Nephron progenitor cell (in vitro differentiated cells): ENCODE measurements around the gene TTC21A.

Experiments
- DNase-seq: peaks from one replicate; pipeline ENCODE4 v3.0.0; 2021
- H3K27ac Mint-ChIP-seq: 2 replicates; pipeline ENCODE4 v1.8.0; 2021; ENCODE audit warnings: mild to moderate bottlenecking, moderate library complexity, mixed read lengths
- H3K27me3 Mint-ChIP-seq: 2 replicates; pipeline ENCODE4 v1.8.0; 2021; ENCODE audit warnings: mild to moderate bottlenecking, low read depth, mixed read lengths; ENCODE audit not compliant: poor library complexity
- H3K36me3 Mint-ChIP-seq: 2 replicates; pipeline ENCODE4 v1.8.0; 2021; ENCODE audit warnings: low read depth, mixed read lengths
- H3K4me1 Mint-ChIP-seq: 2 replicates; pipeline ENCODE4 v1.8.0; 2021; ENCODE audit warnings: mixed read lengths
- H3K4me3 Mint-ChIP-seq: 2 replicates; pipeline ENCODE4 v1.8.0; 2021; ENCODE audit warnings: mild to moderate bottlenecking, moderate library complexity, mixed read lengths
- H3K9me3 Mint-ChIP-seq: 2 replicates; pipeline ENCODE4 v1.8.0; 2021; ENCODE audit warnings: mild to moderate bottlenecking, moderate library complexity, mixed read lengths
- TF ChIP-seq, protein P1 (sequence below): fragments of 200-600 bp; sonication (generic); IDR thresholded peaks from 2 replicates; pipeline ENCODE4 v1.5.0; 2021; ENCODE audit warnings: antibody characterized with exemption

TTC21A gene

DNA sequence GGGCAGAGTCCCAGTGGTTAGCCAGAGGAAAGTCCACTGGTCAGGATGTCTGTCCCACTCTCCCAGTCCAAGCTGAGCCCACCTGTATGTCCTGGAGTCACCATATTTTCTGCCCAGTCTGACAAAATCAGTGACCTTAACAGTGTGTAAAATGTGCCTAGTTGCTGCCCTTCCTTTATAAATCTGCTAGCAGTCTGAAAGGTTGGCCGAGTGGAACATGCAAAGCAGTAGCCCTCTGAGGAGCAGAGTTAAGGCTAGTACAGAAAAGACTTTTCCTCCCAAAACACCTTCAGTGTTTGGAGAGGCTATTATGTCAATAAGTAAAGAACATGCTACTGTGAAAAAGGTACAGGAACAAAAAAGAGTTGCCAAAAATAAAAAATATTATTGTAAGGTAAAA is 15.3 kb downstream of the TTC21A start:
- no peaks in the 10 kb centered on the region for H3K9me3 Mint-ChIP-seq
- no peak overlapping the region for H3K4me3 Mint-ChIP-seq
- peaks cover 32% of the 10 kb centered on the region for H3K4me1 Mint-ChIP-seq
- peaks cover 5% of the 10 kb centered on the region for H3K36me3 Mint-ChIP-seq
- no peak overlapping the region for H3K27ac Mint-ChIP-seq
- H3K27me3 Mint-ChIP-seq, result peaks cover 6% of the 10 kb centered on the region
- TF ChIP-seq, protein P1, sequence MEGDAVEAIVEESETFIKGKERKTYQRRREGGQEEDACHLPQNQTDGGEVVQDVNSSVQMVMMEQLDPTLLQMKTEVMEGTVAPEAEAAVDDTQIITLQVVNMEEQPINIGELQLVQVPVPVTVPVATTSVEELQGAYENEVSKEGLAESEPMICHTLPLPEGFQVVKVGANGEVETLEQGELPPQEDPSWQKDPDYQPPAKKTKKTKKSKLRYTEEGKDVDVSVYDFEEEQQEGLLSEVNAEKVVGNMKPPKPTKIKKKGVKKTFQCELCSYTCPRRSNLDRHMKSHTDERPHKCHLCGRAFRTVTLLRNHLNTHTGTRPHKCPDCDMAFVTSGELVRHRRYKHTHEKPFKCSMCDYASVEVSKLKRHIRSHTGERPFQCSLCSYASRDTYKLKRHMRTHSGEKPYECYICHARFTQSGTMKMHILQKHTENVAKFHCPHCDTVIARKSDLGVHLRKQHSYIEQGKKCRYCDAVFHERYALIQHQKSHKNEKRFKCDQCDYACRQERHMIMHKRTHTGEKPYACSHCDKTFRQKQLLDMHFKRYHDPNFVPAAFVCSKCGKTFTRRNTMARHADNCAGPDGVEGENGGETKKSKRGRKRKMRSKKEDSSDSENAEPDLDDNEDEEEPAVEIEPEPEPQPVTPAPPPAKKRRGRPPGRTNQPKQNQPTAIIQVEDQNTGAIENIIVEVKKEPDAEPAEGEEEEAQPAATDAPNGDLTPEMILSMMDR, result no peak
- no peak for DNase-seq

DNA sequence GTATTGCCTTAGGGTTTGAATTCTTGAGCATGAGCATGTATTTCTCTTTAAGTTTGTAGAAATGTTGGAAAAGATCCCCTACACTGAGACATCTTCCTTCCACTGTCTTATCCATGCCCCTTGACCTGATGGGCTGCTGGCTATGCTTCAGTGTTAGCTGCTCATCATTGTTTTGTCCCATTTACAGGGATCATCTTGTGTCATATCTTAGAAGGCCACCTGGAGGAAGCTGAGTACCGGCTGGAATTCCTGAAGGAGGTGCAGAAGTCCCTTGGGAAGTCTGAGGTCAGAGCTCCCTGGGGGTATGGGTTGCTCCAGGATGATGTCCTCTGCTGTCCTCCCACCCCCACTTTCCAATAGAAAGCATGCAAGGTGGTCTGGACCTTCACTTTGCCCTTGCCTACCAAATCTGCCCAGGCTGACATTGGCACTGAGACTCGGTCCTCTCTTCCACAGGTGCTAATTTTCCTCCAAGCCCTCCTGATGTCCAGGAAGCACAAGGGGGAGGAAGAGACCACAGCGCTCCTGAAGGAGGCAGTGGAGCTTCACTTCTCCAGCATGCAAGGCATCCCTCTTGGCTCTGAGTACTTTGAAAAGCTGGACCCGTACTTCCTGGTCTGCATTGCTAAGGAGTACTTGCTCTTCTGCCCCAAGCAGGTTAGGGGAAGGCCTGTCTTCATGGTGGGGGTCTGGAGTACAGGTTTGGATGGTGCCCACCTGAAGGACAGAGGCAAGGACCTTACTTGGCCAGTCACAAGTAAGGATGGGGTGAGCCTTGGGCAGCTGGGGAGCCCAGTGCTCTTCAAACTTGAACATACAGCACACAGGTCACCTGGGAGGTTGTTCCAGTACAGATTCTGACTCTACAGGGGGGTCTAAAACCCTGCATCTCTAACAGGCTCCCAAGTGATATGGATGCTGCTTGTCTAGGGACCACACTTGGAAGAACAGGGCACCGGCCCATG is 17.7 kb downstream of the TTC21A start:
- DNase-seq, result no peak
- no peaks in the 10 kb centered on the region for H3K9me3 Mint-ChIP-seq
- no peak overlapping the region for H3K27ac Mint-ChIP-seq
- peaks cover 6% of the 10 kb centered on the region for H3K27me3 Mint-ChIP-seq
- H3K4me3 Mint-ChIP-seq, result no peak overlapping the region
- peaks cover 10% of the 10 kb centered on the region for H3K36me3 Mint-ChIP-seq
- TF ChIP-seq, protein P1, result peak; percentile 7
- H3K4me1 Mint-ChIP-seq, result peaks cover 44% of the 10 kb centered on the region

DNA sequence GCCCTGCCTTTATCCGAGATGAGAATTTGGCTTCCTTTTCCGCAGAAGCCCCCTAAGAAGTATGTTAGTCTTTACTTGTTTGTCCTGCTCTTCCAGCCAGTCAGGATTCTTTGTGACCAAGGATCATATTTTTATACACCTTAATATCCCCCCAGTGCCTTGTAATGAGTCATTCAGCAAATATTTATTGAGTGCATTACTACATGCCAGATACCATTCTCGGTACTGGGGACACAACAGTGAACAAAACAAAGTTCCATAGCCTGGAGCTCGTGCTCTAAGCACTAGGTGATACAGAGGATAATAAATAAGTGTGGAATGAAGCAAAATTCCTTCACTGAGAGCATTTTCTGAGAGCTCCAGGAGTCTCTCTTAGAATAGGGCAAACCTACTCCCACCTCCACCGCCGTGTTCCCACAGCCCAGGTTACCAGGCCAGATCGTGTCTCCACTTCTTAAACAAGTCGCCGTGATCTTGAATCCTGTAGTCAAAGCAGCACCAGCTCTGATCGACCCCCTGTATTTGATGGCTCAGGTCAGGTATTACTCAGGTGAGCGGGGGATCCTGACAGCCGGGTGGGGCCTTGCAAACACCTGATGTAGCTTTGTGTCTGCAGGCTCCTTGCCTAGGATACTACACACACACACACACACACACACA is 18.5 kb downstream of the TTC21A start:
- Mint-ChIP-seq H3K27ac (no peak overlapping the region), H3K27me3 (peaks cover 4% of the 10 kb centered on the region), H3K4me1 (peaks cover 52% of the 10 kb centered on the region), H3K36me3 (peaks cover 10% of the 10 kb centered on the region), H3K9me3 (no peaks in the 10 kb centered on the region), H3K4me3 (no peak overlapping the region)
- TF ChIP-seq, protein P1, result no peak
- DNase-seq, result no peak

DNA sequence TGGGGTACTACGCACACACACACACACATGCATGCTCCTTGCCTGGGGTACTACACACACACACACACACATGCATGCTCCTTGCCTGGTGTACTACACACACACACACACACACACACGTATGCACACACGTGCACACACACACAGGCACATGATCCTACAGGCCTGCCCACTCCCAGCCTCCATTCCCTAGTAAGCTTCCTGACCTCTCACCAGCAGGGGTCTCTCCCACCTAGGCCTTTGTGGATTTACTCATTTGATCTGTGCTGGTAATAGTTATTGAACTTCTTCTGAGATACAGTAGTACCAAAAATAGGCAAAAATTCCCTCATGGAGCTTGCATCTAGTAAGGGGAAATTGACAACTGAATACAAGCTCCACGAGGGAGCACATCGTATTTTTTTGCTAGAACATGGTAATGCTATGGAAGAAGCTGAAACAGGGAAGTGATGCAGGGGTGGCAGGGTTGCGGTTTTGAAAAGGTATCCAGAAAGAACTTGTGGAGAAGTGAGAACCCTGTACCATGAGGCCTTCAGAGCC is 19.1 kb downstream of the TTC21A start:
- TF ChIP-seq, protein P1, result peak; percentile 40
- Mint-ChIP-seq H3K36me3 (peaks cover 9% of the 10 kb centered on the region), H3K4me3 (no peak overlapping the region), H3K27me3 (no peaks in the 10 kb centered on the region), H3K27ac (no peak overlapping the region), H3K4me1 (peaks cover 54% of the 10 kb centered on the region), H3K9me3 (no peaks in the 10 kb centered on the region)
- DNase-seq, result peak; percentile 38

DNA sequence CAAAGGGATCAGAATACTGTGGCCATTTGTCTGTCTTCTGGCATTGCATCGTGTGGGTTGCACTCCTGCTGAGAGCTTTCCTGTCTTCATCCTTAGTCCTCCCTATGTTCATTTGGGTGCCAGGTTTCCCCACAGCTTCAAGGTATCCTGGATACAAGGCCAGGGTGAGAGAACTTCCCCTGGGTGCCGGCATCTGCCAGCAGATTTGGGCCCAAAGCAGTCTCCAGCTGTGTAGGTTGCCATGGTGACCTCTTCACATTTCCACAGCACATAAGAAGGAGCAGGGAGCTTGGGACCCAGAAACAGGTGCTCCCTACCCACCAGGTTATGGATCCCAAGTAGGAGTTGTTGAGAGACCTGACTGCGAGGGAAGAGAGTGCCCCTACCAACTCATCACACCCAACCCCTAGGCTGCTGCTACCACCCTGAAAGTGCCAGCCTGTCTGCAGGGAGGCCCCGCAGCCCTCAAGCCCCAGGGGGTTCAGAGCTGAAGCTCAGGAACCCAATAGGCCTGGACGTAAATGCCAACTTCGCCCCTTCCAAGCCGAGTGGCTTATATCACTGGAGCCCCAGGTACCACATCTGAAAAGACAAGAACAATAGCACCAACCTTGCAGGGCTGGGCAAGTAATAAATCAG is 19.9 kb downstream of the TTC21A start:
- Mint-ChIP-seq H3K27me3 (no peaks in the 10 kb centered on the region), H3K4me1 (peaks cover 47% of the 10 kb centered on the region), H3K27ac (no peak overlapping the region)

More for the DNA sequence above, 19.9 kb downstream of the TTC21A start:
- Mint-ChIP-seq H3K9me3 (no peaks in the 10 kb centered on the region), H3K36me3 (peaks cover 8% of the 10 kb centered on the region), H3K4me3 (no peak overlapping the region)
- DNase-seq, result no peak
- TF ChIP-seq, protein P1, result no peak
